GM19099 (cell line): ENCODE data around the gene MRPL43.

ENCODE experiments used
- POLR2A ChIP-seq: IDR thresholded peaks from 3 replicates; pipeline ENCODE4 v1.6.1; 2011; ENCODE audit warnings: low read depth; ENCODE audit not compliant: insufficient read length; ENCODE audit errors: extremely low read depth

Gene MRPL43

DNA sequence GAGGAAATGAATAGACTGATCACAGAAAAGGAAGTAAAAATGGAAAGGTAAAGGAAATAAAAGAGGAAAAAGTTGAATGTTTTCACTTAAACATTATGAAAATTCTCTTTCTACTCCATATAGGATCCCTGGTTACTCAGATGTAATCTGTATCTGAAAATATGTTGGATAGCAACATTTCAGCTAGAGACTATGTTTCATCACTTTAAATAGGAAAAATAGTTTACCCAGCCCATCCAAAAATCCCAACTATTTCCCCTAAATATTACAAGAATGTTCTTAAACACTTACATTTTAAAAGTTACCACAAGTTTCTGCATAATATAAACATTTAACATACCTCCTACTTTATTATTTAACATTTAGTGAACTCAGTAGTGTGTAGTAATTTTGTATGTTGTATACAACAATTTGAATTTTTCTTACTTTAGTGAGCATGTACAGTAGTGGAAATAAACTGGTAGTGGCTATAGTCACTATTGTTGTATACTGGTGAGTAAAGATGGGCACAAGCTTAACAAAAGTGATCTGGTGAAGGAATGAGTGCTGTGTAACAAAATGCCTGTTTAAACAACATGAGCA is 47.4 kb downstream of the MRPL43 start:
- TF ChIP-seq POLR2A, result no peak
